Heart left ventricle (tissue), 13 donors: Measurements from ENCODE around the gene FAM43A.

Experiments used
- CTCF ChIP-seq, 12 donors: fragments of 200-600 bp; sonication (generic) in 4 of 12; IDR thresholded peaks; one replicate each; pipeline versions ENCODE4 v1.5.0 to v1.8.0; 2018 to 2022; ENCODE audit warnings: antibody characterized with exemption in 12 of 12, mild to moderate bottlenecking in 5 of 12
- POLR2A ChIP-seq, 2 donors: fragments of 450-650 bp; IDR thresholded peaks; one replicate each; pipeline ENCODE4 v1.6.1; 2017; ENCODE audit warnings: antibody characterized with exemption in 2 of 2, mild to moderate bottlenecking in 2 of 2, moderate library complexity in 2 of 2
- donor health status: ischemic (EF 13 %, LVEDD 7.1; RV severe dilation, severe dysfunction).
- donor health status: DM: no; HTN: yes; CAD: no.
- donor health status: DM: no; HTN: no; CAD: no.
- donor health status: ischemic (EF 25% LVEDD 6.9; RV normal size, moderate dysfunction).
- donor health status: ischemic (EF 25% LVEDD 5.7; RV mildly dilated, moderate dysfunction).
- donor health status: ischemic (EF 35%, LVEDD 5.7; RV mildly dilated, moderate dysfunction).
- donor health status: nonischemic (EF 11% LVEDD 7.7; RV severe dilation, severe dysfunction).
- donor health status: DM: yes; HTN: yes; CAD: no.
- donor health status: PGD.
- donor health status: ischemic (EF 29% LVEDD 5.4; RV normal size, mild dysfunction).
- donor health status: nonischemic (EF 23%, LVEDD 6.1; RV moderate dilation, normal function).

- TF ChIP-seq CTCF (IDR thresholded peaks at IDR 0.05) (no peak), POLR2A (IDR thresholded peaks at IDR 0.05) (no peak)
Observed at GRCh38 chr3:194661946-194662345, 23.7 kb upstream of the FAM43A start.
